ENCODE results near the gene RHBDF1.
"Not testable (repeated sequence)": the region's sequence is repeated elsewhere in the genome, so short reads cannot be mapped to it uniquely, and the experiment has no call there.

DNA sequence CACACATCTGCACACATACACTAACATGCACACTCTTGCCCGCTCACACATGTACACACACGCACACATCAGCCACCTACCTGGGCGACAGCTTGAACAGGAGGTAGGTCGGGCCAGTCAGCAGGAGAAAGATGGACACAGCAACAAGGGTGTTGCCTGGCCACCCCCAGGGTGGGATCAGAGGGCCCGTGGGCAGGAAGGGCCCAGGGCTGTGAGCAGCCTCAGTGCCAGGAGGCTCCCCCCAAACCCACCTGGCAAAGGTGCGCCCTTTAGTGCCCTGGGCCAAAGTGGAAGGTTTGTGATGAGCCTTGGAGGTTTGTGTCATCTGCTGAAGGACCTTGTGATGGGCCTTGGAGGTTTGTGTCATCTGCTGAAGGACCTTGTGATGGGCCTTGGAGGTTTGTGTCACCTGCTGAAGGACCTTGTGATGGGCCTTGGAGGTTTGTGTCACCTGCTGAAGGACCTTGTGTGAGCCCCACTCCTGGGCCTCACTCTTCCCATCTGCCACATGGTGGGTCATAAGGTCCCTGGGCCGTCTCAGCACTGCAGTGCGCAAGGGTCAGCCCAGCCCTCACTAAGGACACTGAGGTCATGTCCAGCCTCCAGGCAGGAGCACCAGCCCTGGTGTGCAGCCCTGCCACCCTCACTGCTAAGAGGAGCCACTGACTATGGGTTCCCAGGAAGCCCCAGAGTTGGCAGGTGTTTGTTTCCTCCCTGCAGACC is 39.1 kb downstream of the RHBDF1 start:
- not testable (repeated sequence) for TF ChIP-seq CTCF (conservative IDR thresholded peaks at IDR 0.05; ENCODE audit: low read depth, low read length); EZH2 (IDR thresholded peaks at IDR 0.05; ENCODE audit: low read length, unreplicated experiment)
